Calu3 (cell line): Measurements from ENCODE around the gene PARL. TPM values are rescaled to one million over a fixed set of nuclear protein-coding genes. Genes with fewer than 3 reads are reported as not detected.

Experiments
- BruUV-seq: library from RNA; stranded (reverse); fragments of 400-500 nt; replicated peaks from 2 replicates; lab custom pipeline; 2021; lab: Mats Ljungman, UMichigan
- CTCF ChIA-PET: fragments of 300-600 bp; sonication (Branson Sonifier 250); formaldehyde crosslinking; loops from one replicate; lab custom pipeline; 2022; ENCODE audit warnings: antibody characterized with exemption; lab: Charles Lee
- DNase-seq: peaks from one replicate; pipeline ENCODE4 v3.0.0; 2022
- H3K27ac Mint-ChIP-seq: one replicate; pipeline ENCODE4 v1.8.0; 2022; ENCODE audit warnings: mixed read lengths; ENCODE audit not compliant: unreplicated experiment
- H3K27me3 Mint-ChIP-seq: one replicate; pipeline ENCODE4 v1.8.0; 2022; ENCODE audit warnings: mixed read lengths; ENCODE audit not compliant: unreplicated experiment
- H3K36me3 Mint-ChIP-seq: one replicate; pipeline ENCODE4 v1.8.0; 2022; ENCODE audit warnings: mild to moderate bottlenecking, moderate library complexity, mixed read lengths; ENCODE audit not compliant: insufficient read depth, unreplicated experiment
- H3K4me1 Mint-ChIP-seq: one replicate; pipeline ENCODE4 v1.8.0; 2022; ENCODE audit warnings: mild to moderate bottlenecking, low read depth, mixed read lengths; ENCODE audit not compliant: unreplicated experiment
- H3K4me3 Mint-ChIP-seq: one replicate; pipeline ENCODE4 v1.8.0; 2022; ENCODE audit warnings: mild to moderate bottlenecking, low read depth, moderate library complexity, mixed read lengths; ENCODE audit not compliant: unreplicated experiment
- H3K9me3 Mint-ChIP-seq: one replicate; pipeline ENCODE4 v1.8.0; 2022; ENCODE audit warnings: low read depth, mixed read lengths; ENCODE audit not compliant: unreplicated experiment
- CTCF ChIP-seq: fragments of 200-600 bp; IDR thresholded peaks from one replicate; pipeline ENCODE4 v1.8.0; 2022; ENCODE audit warnings: antibody characterized with exemption; ENCODE audit not compliant: unreplicated experiment
- intact Hi-C: fragments of 100-400 bp; cut with micrococcal nuclease; formaldehyde crosslinking; loops from one replicate; pipeline ENCODE4 v1.10.0; 2022; ENCODE audit not compliant: unreplicated experiment
- total RNA-seq: library from RNA; stranded (reverse); gene quantifications from 2 replicates; pipeline ENCODE4 v1.2.3, GENCODE V29; 2022

The PARL gene
- total RNA-seq, 1 experiment from 2014 or later = 80.4 TPM

DNA sequence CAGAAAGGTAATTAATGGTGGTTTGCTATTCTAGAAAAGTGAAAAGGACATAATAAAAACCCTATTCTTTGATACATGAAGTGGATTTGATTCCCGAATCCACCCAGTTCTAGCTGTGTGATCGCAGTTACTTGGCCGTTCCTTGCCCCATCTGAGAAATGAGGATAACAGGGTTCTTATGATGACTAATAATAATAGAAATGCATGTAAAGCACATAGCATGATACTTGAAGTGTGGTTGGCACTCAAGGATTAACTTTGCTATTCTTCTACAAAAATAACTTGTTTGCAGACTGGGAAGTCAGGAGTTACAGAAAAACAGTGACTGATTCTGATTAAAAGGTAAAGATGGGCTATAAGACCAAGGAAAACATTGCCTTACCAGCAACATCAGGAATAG is 26.8 kb downstream of the PARL start:
- no peak for DNase-seq
- no TSS peak for BruUV-seq
- no peak for TF ChIP-seq CTCF
- Mint-ChIP-seq H3K36me3 (peaks cover 27% of the 10 kb centered on the region), H3K9me3 (no peaks in the 10 kb centered on the region), H3K4me1 (no peaks in the 10 kb centered on the region), H3K27me3 (no peaks in the 10 kb centered on the region), H3K27ac (no peak overlapping the region), H3K4me3 (no peak overlapping the region)
- CTCF ChIA-PET = no interaction called here
- intact Hi-C loops = no loop called here

- H3K9me3 Mint-ChIP-seq = no peaks in the 10 kb centered on the region
- no peak for TF ChIP-seq CTCF
- H3K27ac Mint-ChIP-seq = no peak overlapping the region
- H3K36me3 Mint-ChIP-seq = peaks cover 21% of the 10 kb centered on the region
- no peaks in the 10 kb centered on the region for H3K27me3 Mint-ChIP-seq
- CTCF ChIA-PET = no interaction called here
- no TSS peak for BruUV-seq
- intact Hi-C loops = no loop called here
- H3K4me3 Mint-ChIP-seq = no peak overlapping the region
- no peaks in the 10 kb centered on the region for H3K4me1 Mint-ChIP-seq
- no peak for DNase-seq
These were observed 30.2 kb downstream of the PARL start for GRCh38 chr3:183854318-183855035.

GRCh38 chr3:183845608-183846288 is 38.9 kb downstream of the PARL start:
- intact Hi-C loops = no loop called here
- no peak for TF ChIP-seq CTCF
- no TSS peak for BruUV-seq
- DNase-seq = no peak
- H3K27me3 Mint-ChIP-seq = no peaks in the 10 kb centered on the region
- H3K27ac Mint-ChIP-seq = peak overlapping the region; percentile 19
- H3K4me3 Mint-ChIP-seq = no peak overlapping the region
- H3K4me1 Mint-ChIP-seq = peaks cover 20% of the 10 kb centered on the region
- CTCF ChIA-PET = no interaction called here
- H3K9me3 Mint-ChIP-seq = no peaks in the 10 kb centered on the region
- H3K36me3 Mint-ChIP-seq = peaks cover 50% of the 10 kb centered on the region

DNA sequence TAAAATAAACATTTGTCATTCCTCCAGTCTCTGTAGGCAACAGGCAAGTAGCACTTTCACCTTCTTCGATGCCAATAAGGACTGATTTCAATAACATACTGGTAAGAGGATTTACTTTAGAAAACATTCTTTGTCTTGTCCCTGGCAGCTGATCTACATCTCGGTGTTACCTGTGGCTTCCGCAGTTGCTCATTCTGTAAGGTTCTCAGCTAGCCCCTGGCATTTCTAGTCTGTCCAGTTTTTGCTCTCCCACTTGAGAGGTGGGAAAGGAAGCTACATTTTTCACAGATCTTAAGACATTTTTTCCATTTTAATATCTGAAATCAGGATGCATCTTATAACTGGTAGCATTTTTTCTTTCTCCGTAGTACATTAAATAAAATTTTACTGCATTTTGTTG is 39.6 kb downstream of the PARL start:
- CTCF ChIA-PET = no interaction called here

More for the DNA sequence above, 39.6 kb downstream of the PARL start:
- H3K27me3 Mint-ChIP-seq = no peaks in the 10 kb centered on the region
- no peak for TF ChIP-seq CTCF
- intact Hi-C loops = no loop called here
- BruUV-seq = no TSS peak
- H3K9me3 Mint-ChIP-seq = no peaks in the 10 kb centered on the region
- H3K36me3 Mint-ChIP-seq = peaks cover 54% of the 10 kb centered on the region
- H3K4me1 Mint-ChIP-seq = peaks cover 20% of the 10 kb centered on the region
- no peak for DNase-seq
- H3K27ac Mint-ChIP-seq = peak overlapping the region; percentile 19
- no peak overlapping the region for H3K4me3 Mint-ChIP-seq
